NCI-H2107 treated with DMSO at 0.1 percent for 48 hours (cell line): ENCODE measurements around the gene MPRIP.

Experiments
- DNase-seq: peaks from one replicate; lab custom pipeline; 2025; ENCODE audit not compliant: unreplicated experiment; lab: John Stamatoyannopoulos, UW

Gene MPRIP

DNA sequence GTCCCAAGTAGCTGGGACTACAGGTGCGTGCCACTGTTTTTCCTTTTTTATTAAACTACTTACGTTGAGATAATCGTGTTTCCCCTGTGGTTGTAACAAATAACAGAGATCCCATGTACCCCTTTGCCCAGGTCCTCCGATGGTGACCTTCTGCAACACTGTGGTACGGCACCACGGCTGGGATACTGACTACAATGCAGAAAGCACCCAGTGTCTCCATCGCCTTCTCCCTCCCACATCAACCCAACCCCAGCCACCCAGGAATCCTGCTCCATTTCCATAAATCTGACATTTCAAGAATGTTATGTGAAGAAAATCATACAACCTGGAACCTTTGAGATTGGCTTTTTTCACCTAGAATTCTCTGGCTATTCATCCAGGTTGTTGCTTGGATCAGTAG is 22.1 kb downstream of the MPRIP start:
- DNase-seq: no peak

DNA sequence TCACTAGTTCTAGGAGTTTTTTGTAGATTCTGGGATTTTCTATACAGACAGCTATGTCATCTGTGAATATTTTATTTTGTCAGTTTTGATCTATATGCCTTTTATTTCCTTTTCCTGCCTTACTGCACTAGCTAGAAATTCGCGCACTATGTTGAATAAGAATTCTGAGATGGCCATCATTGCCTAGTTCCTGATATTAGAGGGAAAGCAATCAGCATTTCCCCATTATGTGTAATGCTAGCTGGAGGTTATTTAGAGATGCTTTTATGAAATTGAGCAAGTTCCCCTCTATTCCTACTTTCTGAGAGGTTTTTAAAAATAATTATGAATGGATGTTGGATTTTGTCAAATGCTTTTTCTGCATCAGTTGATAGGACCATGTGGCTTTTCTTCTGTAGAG is 23.8 kb downstream of the MPRIP start:
- no peak for DNase-seq

DNA sequence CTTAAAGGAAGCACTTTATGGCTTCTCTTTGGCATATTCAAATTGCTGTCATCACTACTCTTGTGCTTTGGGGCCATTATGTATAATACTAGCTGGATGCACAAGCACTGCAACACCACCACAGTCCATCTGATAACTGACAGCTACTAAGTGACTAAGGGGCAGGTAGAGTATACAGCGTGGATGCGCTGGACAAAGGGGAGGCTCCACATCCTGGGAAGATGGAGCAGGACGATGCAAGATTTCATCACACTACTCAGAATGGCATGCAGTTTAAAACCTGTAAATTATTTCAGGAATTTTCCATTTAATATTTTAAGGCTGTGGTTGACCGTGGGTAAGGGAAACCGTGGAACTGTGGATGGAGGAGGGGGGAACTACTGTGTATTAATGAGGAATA is 25.0 kb downstream of the MPRIP start:
- no peak for DNase-seq

DNA sequence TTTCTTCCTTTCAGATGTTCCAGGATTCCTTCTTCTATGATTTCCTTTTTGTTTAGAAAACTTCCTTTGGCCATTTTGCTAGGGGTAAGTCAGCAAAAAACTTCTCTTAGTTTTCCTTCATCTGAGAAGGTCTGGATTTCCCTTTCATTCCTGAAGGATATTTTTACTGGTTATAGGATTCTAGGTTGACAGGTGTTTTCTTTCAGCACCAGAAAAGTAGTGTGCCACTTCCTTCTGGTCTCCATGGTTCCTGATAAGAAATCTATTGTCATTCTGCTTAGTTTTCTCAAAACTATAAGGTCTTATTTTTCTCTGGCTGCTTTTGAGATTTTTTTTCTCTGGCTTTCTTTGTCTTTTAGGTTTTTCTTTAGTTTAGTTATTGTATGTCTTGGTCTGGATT is 27.6 kb downstream of the MPRIP start:
- DNase-seq: no peak

DNA sequence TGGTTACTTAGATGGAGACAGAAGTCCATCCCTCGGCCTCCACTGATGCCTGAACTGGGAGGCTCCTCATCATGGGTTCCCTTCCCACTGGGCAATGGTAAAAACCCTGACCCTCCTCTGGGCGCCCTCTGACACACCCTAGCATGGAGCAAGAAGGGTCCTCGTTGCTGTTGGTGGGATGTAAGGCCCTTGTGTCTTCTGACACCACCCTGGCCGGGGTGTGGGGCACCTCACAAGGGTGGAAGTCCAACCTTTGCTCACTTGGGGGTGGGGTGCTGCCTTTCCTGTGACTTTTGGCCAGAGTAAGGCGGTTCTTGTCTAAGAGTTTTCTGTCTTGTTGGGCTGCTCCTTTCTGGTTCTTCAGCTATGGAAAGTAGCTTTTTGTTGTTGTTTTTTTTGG is 28.7 kb downstream of the MPRIP start:
- DNase-seq: no peak

DNA sequence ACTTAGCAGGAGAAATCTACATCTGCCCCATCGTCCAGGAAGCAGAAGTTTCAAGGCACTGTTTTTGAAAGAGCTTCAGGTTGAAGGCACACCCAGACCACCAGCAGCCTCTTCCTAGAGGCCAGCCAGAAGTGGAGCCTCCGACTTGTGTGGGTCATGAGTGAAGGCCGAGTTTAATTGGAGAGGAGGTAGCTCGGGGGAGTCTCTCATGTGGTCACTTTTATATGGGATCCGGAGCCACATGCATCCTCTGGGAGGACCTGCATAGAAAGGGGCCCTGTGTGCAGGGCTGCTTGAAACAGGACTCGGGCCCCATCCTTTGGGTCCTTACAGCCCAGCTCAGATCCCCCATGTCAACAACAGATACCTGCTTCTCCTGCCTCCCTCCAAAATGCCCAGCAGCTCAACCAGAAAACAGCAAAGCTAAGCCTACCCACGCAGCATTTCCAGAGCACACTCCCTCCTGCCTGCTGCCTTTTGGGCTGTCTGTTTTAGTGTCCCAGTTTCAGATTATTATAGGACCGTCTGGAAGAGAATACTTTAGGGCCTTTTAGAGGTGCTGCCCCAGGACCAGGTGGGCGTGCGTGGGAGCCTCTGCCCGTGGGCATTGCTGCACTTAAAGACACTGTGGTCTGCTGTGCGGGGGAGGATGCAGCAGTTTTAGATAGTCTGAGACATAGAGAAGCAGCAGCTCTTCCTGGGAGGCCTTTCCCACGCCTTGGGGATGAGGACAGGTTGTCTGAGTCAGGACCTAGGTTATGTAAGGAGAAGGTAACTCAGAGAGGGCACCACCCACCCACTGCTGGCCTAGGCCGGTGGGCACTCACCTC is 29.5 kb downstream of the MPRIP start:
- DNase-seq: no peak

DNA sequence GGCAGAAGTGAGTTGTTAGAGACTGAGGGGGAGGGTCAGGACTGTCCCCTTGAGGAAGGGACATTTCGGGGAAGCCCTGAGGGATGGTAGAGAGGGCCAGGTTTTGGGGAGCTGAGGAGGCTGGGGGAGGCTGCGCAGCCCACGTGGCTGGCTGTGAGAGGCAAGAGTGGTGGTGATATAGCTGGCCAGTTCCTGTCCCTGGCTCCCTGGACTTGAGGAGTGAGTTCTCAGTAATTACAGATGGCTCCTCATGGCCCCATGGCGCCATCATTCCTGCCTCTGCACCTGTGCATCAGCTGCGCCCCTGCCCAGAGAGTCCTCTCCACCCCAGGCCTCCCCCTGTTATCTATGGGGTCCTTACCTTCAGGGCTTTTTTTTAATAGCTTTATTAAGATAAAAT is 30.3 kb downstream of the MPRIP start:
- DNase-seq: no peak

DNA sequence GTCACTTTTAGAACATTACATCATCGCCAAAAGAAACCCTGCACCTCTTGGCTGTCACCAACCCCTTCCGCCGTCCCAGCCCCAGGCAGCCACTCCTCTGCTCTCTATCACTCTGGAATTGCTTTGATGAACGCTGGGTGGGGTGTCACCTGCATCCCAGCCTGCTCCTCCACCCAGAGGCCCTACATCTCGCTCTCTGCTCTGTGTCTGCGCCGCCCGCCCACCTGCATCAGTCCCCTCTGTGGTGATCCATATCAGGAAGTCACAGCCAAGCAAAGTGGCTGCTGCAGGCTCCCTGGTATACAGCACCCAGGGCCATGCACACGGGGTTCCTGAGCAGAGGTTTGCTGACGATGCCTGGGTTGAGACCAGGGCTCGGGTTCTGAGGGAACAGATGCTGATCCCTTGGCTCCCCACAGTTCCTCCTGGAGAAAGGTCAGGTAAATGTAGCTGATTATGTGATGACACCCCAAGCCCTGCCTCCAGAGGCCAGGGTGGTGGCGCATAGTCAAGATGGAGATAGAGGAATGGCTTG is 30.8 kb downstream of the MPRIP start:
- DNase-seq: no peak

DNA sequence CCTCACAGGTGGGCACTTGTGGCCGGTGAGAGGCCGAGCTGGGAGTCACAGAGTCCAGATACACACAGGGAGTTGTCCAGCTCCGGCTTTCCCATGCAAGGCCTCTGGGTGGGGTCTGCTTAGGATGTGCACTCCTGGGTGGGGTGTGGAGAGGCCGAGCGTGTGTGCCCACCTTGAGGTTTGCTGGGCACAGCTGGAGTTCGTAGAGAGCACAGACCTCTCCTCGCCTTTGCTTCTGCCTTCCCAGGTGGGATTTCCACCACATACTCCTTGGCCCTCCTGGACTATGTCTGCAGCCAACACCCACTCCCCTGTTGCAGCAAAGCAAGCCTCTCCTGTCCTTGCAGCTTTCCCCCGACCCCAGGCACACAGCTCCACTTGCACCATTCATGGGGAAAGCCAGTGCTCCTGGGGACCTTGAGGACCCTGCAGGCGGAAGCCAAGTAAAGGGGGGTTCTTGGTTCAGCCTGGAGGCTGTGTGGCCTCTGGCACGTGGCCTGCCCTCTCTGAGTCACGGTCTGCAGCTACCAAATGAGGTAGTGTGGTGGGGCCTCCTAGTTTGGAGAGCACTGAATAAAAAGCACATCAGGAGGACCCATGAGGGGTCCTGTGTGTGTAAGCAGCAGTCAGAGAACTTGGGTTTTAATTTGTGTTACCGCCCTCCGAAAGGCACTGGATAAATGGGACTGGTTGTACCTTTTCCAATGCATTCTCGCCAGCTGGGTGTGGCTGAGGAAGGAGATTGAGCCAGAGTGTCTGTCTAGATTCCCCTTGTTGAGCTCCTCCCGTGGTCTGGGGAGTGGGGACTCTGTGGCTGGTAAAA is 31.5 kb downstream of the MPRIP start:
- no peak for DNase-seq

DNA sequence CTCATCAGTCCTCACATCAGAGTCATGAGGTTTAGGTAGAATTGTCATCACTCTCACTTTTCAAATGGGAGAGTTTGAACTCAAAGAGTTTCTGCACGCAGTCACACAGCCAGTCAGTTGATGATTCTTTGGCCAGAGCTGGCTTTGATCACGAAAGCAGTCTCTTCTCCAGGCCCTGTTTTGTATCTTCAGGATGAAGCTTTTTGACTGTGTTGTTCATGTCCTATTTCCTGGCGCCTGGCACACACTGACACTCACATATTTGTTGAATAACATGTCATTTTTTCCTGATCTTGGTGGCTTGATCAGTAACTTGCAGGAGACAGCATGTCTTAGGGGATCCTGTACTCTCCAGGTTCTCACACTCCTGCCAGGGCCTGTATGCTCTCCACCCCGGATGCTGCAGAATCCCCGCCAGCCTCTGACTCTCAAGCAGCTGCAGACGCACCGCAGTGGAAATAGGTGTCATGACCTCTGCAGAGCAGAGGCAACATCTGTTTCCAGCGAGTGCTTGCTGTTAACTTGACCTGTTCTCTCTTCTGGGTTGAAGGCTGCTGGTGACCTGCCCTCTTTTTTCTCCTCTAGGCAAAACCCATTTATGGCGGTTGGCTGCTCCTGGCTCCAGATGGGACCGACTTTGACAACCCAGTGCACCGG is 33.0 kb downstream of the MPRIP start:
- no peak for DNase-seq

DNA sequence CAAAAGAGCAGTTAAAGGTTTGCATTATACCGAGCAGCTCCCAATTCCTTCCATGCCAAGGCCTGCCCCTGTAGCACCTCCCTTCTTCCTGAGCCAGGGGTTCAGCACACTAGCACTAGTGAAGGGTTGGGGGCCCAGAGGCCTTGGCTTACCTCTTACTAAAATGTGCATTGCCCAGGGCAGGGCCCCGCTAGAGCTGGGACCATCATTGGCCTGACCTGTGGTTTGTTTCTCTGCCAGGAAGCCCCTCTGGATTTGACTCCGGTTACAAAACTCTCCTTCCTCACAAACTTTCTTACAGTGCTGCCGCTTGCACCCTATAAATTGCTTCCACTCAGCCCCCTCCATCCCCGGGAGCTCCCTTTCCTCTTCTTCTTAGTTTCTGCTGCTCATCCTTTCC is 33.8 kb downstream of the MPRIP start:
- no peak for DNase-seq

DNA sequence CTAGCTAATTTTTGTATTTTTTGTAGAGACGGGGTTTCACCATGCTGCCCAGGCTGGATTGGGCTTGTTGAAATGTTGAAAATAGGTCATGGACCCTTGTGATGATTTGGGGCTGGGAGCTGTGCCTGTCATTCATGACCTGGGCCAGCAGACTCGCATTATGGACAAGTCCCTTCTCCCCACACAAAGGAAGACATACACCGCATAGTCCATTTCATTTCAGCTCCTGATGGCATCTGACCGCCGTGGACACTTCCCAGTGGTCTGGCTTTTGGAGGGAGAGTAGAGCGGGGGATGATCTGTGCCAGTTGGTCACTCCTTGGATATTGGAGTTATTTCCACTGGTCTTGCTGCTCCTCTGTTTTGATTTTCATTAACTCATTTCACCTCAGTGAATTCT is 34.8 kb downstream of the MPRIP start:
- DNase-seq: no peak

DNA sequence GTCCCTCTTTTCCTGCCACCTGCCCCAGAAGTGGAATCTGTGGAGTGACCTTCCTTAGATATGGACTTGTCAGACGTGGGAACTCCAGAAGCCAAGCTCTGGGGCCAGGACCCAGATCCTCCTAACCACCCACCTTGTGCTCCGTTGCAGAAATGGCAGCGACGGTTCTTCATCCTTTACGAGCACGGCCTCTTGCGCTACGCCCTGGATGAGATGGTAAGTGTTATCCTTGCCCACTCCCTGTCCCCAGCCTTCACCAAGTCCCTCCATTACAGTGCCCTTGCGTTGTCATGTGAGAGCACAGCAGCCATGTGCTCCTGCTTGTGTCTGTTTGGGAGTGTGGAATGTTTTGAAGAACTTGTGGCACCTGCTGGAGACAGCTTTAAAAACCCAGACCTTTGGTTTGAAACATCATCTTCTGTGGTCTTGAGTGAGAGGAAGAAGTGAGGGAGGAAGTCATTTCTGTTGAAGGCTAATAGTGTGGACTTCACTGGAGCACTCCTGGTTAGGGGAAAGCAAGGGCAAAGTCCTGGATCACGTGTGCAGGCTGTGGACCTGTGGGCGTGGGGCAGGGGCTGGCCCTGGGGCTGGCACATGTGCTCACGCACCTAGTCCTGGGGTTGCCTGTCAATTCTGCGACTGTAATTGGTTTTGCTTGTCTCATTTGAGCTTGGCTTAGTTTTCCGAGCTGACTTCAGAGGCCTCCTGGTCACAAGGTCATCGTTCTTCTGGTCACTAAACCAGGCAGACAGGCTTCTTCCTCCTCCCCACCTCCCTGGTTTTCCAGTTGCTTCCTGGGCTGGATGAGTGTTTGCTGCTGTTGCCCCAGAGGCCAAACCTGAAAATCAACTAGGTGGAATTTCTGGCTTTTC is 35.8 kb downstream of the MPRIP start:
- DNase-seq: no peak

DNA sequence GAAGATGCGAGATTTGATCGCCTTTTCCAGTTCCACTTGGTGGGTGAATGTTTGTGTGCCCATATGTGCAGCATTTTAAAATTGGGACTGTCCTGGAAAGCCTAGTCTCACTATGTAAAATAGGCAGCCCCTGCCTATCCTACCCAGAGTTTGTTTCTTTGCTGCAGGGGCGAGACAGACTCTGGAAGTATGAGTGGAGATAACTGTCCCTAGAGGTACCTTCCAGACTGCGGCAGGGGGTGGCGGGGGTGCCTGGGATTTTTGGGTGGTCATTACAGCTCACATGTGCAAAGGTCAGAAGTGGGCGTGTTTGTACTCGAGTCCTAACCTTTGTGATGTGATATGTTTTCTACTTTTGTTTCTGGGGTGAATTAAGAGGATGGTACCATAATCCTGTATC is 36.6 kb downstream of the MPRIP start:
- no peak for DNase-seq

DNA sequence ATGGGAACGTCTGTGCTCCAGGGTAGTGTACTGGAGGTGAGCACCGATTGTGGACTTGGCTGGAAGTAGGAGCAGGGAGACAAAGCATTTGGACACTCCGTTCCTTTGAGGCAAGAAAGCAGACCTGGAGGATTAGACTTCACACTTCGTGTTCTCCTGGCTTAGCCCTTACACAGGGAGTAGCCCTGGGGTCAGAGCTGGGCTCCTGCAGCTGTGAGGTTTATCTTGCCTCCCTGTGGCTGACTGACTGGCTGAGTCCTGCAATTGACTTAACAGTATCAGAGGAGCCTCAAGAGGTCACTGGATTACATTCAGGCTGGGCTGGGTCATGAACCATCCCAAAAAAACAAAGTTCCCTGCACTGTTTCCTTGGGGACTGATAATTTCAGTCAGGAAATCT is 37.1 kb downstream of the MPRIP start:
- DNase-seq: no peak

DNA sequence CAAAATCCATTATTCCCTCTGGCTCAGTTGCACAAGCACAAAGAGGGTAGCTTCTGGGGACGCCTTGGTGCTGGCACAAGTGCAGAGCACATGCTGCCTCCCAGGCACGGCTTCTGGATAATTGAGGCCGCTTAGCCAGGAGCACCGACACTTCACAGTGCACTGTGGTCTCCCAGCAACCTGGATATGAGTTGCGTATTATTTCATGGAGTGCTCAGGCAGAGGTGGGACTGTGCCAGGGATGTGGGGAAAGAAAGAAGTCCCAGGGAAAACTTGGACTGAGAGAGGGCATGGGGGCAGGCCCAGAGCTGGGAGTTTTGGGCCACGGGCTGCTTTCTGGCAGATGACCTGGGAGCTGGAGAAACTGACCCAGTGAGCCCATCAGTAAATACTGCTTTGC is 37.5 kb downstream of the MPRIP start:
- DNase-seq: no peak

DNA sequence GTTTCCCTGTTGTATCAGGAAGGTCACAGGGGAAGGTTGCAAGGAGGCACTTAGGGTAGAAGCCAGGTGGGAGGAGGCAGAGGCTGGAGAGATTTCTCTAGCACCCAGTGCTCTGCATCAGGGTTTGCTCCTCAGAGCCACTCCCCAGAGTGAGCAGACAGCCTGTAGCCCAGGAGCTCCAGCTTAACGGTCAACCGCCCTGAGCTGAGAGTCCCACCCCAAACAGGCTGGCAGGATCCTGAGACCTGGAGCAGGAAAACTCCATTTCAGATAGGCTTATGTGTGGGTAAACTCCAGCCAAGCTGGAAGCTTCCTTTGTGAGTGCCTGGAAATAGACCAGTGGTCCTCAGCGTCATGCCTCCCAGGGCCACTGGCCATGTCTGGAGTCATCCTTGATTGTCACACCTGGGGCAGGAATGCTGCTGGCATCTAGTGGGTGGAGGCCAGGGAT is 37.9 kb downstream of the MPRIP start:
- DNase-seq: no peak

DNA sequence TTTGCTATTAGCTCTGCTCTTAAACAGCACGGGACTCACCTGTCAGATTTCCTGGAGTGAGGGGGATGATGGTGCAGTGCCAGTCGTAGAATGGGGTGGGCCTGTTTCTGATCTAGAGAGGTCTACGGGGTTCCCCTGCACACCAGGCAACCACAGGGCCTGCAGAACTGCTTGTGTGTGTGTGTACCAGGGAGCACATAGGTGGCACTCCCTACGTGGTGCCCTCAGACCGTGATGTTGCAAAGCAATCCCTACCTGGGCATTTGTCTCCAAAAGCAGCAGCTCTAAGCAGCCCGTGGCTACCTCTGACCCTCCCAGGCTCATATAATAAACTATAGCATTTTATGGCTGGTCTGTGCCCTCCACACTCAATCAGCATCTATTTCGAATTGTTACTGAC is 38.5 kb downstream of the MPRIP start:
- DNase-seq: no peak

DNA sequence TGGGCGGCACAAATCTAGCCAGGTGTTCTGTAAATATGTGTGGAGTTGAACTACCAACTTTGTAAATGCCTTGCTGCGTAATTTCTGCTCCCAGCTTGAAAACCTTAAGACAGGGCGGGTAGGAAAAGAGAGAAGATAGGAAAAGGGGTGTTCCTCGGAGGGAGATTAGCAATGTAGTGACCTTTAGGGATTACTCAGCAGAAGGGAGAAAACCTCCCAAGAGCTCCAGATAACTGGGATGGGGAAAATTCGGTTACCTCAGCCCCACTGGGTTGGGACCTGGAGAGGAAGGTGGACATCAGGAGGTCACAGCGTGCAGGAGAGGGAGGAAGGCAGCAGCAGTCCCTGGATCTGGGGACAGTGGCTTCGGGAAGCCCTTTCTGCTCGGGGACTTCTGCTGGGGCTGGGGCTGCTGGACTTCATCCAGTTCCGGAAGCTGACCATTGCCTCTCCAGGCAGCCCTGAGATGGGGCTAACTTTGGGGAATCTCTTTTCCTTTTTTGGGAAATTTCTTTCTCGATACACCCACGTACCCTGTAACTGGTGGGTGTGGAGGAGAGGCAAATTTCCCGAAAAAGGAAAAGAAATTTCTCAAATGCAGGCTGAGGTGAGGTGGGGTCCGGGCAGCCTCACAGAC is 39.2 kb downstream of the MPRIP start:
- DNase-seq: no peak

DNA sequence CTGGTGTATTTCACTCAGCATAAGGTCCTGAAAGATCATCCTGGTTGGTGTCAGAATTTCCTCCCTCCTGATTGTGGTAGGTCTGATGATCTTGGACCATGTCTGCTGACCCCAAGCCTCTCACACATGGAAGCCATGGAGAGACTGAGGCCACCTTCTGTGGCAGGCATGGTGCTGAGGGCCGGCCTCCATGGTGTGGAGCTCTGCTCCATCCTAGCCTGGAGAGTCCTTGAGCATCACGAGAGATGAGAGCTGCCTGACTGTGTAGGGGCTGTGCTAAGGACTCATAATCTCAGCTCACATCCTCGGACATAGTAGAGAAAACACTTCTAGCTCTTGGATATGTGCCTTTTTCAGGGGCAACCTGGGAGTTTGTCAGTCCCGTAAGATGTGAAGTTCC is 40.6 kb downstream of the MPRIP start:
- DNase-seq: no peak
